Heart right ventricle (tissue), 16 donors: ENCODE measurements around the gene CTXN1. TPM values are rescaled to one million over a fixed set of nuclear protein-coding genes. Genes with fewer than 3 reads are reported as not detected.

Experiments
- ATAC-seq, 8 donors: fragments of 200-7000 bp; cut with Tn5 transposase; one replicate each; pipeline ENCODE4 v1.9.1; 2020; ENCODE audit warnings: mild to moderate bottlenecking in 8 of 8, moderate library complexity in 8 of 8, moderate number of reproducible peaks in 1 of 8
- DNase-seq, 2 donors: peaks; one replicate each; pipeline ENCODE4 v3.0.0-alpha.2; 2020
- H3K27ac ChIP-seq, 10 donors: fragments of 200-600 bp; sonication (generic) in 2 of 10; one replicate each; pipeline versions ENCODE4 v1.5.0 to v1.8.0; 2020 to 2022; ENCODE audit warnings: mild to moderate bottlenecking in 3 of 10
- H3K27me3 ChIP-seq, 7 donors: fragments of 200-600 bp; one replicate each; pipeline ENCODE4 v1.8.0; 2021 to 2022; ENCODE audit warnings: mild to moderate bottlenecking in 2 of 7
- H3K36me3 ChIP-seq, 9 donors: fragments of 200-600 bp; sonication (generic) in 1 of 9; one replicate each; pipeline versions ENCODE4 v1.5.0 to v1.8.0; 2020 to 2022; ENCODE audit warnings: mild to moderate bottlenecking in 2 of 9
- H3K4me1 ChIP-seq, 9 donors: fragments of 200-600 bp; sonication (generic) in 1 of 9; one replicate each; pipeline versions ENCODE4 v1.5.0 to v1.8.0; 2020 to 2022; ENCODE audit warnings: mild to moderate bottlenecking in 4 of 9
- H3K4me3 ChIP-seq, 10 donors: fragments of 200-600 bp; sonication (generic) in 2 of 10; one replicate each; pipeline versions ENCODE4 v1.5.0 to v1.8.0; 2020 to 2022; ENCODE audit warnings: mild to moderate bottlenecking in 7 of 10, moderate library complexity in 2 of 10
- H3K9me3 ChIP-seq, 11 donors: fragments of 200-600 bp in 10 of 11; sonication (generic) in 2 of 11; one replicate each; pipeline versions ENCODE4 v1.5.0 to v1.8.0; 2013 to 2022; ENCODE audit warnings: mild to moderate bottlenecking in 2 of 11, control low read depth in 1 of 11, moderate library complexity in 1 of 11
- CTCF ChIP-seq, 9 donors: fragments of 200-600 bp; sonication (generic) in 2 of 9; IDR thresholded peaks; one replicate each; pipeline versions ENCODE4 v1.5.0 to v1.8.0; 2021 to 2022; ENCODE audit warnings: antibody characterized with exemption in 9 of 9, mild to moderate bottlenecking in 5 of 9, moderate library complexity in 1 of 9
- WGBS, 2 donors: extraction: QIAGEN DNeasy Blood & Tissue Kit; methylation state at CpG; one replicate each; pipeline ENCODE4 v1.1.7; 2013; ENCODE audit warnings: inconsistent platforms in 1 of 2; 5-methylcytosine and 5-hydroxymethylcytosine counted together
- intact Hi-C, 10 donors: fragments of 100-400 bp; cut with DNase I; formaldehyde crosslinking; loops; one replicate each; pipeline versions ENCODE4 v1.11.1 to v1.14.2; 2022
- polyA plus RNA-seq, 2 donors: library from polyadenylated mRNA; stranded (reverse); fragments of 200-250 nt; gene quantifications; one replicate each; pipeline ENCODE4 v1.2.3, GENCODE V29; 2013
- total RNA-seq, 10 donors: library from RNA; stranded (reverse); fragmentation: NEBNext Ultra II Directional in 3 of 10; extraction: Animal tissue kit (Norgen Biotek cat#: 25700) in 3 of 10; gene quantifications; one replicate each; pipeline versions ENCODE4 v1.2.1 to v1.2.4, GENCODE V29; 2021 to 2023
- donor health status: Arrhythmogenic right ventricular cardiomyopathy.
- donor health status: ischemic (EF 13 %, LVEDD 7.1; RV severe dilation, severe dysfunction).
- donor health status: healthy with polysubstance abuse.
- donor health status: DM: no; HTN: yes; CAD: no.
- donor health status: DM: no; HTN: no; CAD: no.
- donor health status: ischemic (EF 25% LVEDD 6.9; RV normal size, moderate dysfunction).
- donor health status: ischemic (EF 25% LVEDD 5.7; RV mildly dilated, moderate dysfunction).
- donor health status: healthy.
- donor health status: DM: yes; HTN: yes; CAD: no.
- donor health status: Ischemic cardiomyopathy.
- donor health status: ischemic (EF 35%, LVEDD 5.7; RV mildly dilated, moderate dysfunction).
- donor health status: nonischemic (EF 11% LVEDD 7.7; RV severe dilation, severe dysfunction).
- donor health status: DM: yes; HTN: yes; CAD: no.
- donor health status: PGD.
- donor health status: ischemic (EF 29% LVEDD 5.4; RV normal size, mild dysfunction).
- donor health status: nonischemic (EF 23%, LVEDD 6.1; RV moderate dilation, normal function).

Gene CTXN1
- total and polyA plus RNA-seq, 12 donors = 0.18 to 0.74 (median 0.25) TPM; not detected in 5

DNA sequence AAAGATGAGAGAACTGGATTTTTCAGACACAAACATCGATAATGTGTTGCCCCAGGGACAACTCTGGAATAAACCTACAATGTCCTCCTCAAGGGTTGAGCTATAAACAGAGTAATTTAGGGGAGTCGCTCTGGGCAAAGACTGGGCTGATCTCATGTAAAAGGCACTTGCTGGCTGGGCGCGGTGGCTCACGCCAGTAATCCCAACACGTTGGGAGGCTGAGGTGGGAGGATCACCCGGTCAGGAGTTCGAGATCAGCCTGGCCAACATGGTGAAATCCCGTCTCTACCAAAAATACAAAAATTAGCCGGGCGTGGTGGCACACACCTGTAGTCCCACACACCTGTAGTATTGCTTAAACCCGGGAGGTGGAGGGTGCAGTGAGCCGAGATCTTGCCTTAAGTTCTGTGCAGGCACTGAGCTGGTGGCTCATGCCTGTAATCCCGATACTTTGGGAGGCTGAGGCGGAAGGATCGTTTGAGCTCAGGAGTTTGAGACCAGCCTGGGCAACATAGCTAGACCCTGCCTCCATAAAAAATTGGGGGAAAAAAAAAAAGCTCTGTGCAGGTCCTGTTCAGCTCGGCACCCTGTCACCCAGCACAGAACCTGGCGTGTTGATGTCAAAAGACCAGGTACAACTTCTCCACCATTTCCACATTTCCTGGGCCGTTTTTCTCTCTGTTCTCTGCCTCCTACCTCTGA lies 16.1 kb upstream of the CTXN1 start:
- Histone ChIP-seq H3K36me3 (peaks cover 0 to 46% (median 27%) of the 10 kb centered on the region in 9 donors), H3K9me3 (no peaks in the 10 kb centered on the region), H3K4me3 (peak overlapping the region in 6 of 10 donors; percentile 72 to 99 (median 87)), H3K27ac (no peak overlapping the region), H3K4me1 (peaks cover 4 to 26% (median 13%) of the 10 kb centered on the region in 9 donors), H3K27me3 (no peaks in the 10 kb centered on the region)
- DNase-seq = no peak
- intact Hi-C loops = loop anchor here in 6 of 10 donors (5.0 to 10.0 kb wide), 4 partner anchors 63 to 313 kb away; partner anchors contain the start of gene ELAVL1 (in 2 of the 6)
- ATAC-seq = no peak
- WGBS, 2 donors = 92 to 93% methylated on average over 19 of the region's 19 CpGs
- TF ChIP-seq CTCF (IDR thresholded peaks at IDR 0.05) = no peak

- Histone ChIP-seq H3K4me3 (no peak overlapping the region), H3K9me3 (no peaks in the 10 kb centered on the region), H3K27me3 (no peaks in the 10 kb centered on the region), H3K4me1 (peaks cover 4 to 28% (median 15%) of the 10 kb centered on the region in 9 donors), H3K36me3 (peaks cover 4 to 58% (median 39%) of the 10 kb centered on the region in 9 donors), H3K27ac (no peak overlapping the region)
- ATAC-seq = no peak
- intact Hi-C loops = loop anchor here in 6 of 10 donors (5.0 to 10.0 kb wide), 4 partner anchors 64 to 314 kb away; partner anchors contain the start of gene ELAVL1 (in 2 of the 6)
- no peak for DNase-seq
- 92 to 94% methylated on average over 13 of the region's 13 CpGs for WGBS, 2 donors
- no peak for TF ChIP-seq CTCF (IDR thresholded peaks at IDR 0.05)
Observed at GRCh38 chr19:7940841-7941240, 14.9 kb upstream of the CTXN1 start.

GRCh38 chr19:7934766-7935165 lies 8.8 kb upstream of the CTXN1 start:
- Histone ChIP-seq H3K9me3 (no peaks in the 10 kb centered on the region), H3K27me3 (no peaks in the 10 kb centered on the region), H3K4me1 (peaks cover 0 to 5% (median under 1%) of the 10 kb centered on the region in 9 donors), H3K4me3 (no peak overlapping the region), H3K36me3 (peaks cover 24 to 100% (median 80%) of the 10 kb centered on the region in 9 donors), H3K27ac (no peak overlapping the region)
- DNase-seq = no peak
- intact Hi-C loops = no loop called here
- no peak for TF ChIP-seq CTCF (IDR thresholded peaks at IDR 0.05)
- 90 to 91% methylated on average over 21 of the region's 21 CpGs for WGBS, 2 donors
- ATAC-seq = no peak

GRCh38 chr19:7933828-7934725 lies 8.1 kb upstream of the CTXN1 start:
- intact Hi-C loops = no loop called here
- Histone ChIP-seq H3K36me3 (peaks cover 24 to 95% (median 74%) of the 10 kb centered on the region in 9 donors), H3K9me3 (no peaks in the 10 kb centered on the region), H3K27me3 (no peaks in the 10 kb centered on the region), H3K27ac (no peak overlapping the region), H3K4me1 (peaks cover 0 to 12% (median 5%) of the 10 kb centered on the region in 9 donors), H3K4me3 (no peak overlapping the region)
- DNase-seq = no peak
- WGBS, 2 donors = 87 to 90% methylated on average over 54 to 55 of the region's 55 CpGs
- TF ChIP-seq CTCF (IDR thresholded peaks at IDR 0.05) = no peak
- no peak for ATAC-seq
